SK-N-SH (cell line): Measurements from ENCODE around the gene SLC22A2. TPM values are rescaled to one million over a fixed set of nuclear protein-coding genes. Genes with fewer than 3 reads are reported as not detected.

Source experiments
- CTCF ChIA-PET: fragments of 300-600, 350-600 bp; formaldehyde crosslinking; extraction: SDS; loops from one replicate; lab custom pipeline; 2021; lab: Yijun Ruan, JAX
- POLR2A ChIA-PET: fragments of 350-600 bp; sonication (Branson Sonifier 250); formaldehyde crosslinking; extraction: SDS; loops from one replicate; lab custom pipeline; 2020; ENCODE audit warnings: antibody characterized with exemption, inconsistent platforms; lab: Yijun Ruan, JAX
- DNase-seq: peaks from one replicate; pipeline ENCODE4 v3.0.0; 2012
- H2AFZ ChIP-seq: fragments of 200-600 bp; sonication (generic); 2 replicates; pipeline ENCODE4 v1.8.1; 2016; ENCODE audit warnings: antibody characterized with exemption, mild to moderate bottlenecking, low read depth
- H3F3A ChIP-seq: fragments of 200-600 bp; sonication (generic); replicated peaks from 2 replicates; pipeline ENCODE3; 2016; ENCODE audit warnings: antibody characterized with exemption, mild to moderate bottlenecking; ENCODE audit not compliant: insufficient read depth
- H3K27ac ChIP-seq, 2 experiments: fragments of 200-500 bp in 1 of 2; fragments of 200-600 bp in 1 of 2; sonication (Bioruptor generic) in 1 of 2; sonication (generic), shearing (Covaris generic) in 1 of 2; 2 replicates each; pipeline versions ENCODE4 v1.5.1 to v1.6.1; 2014 to 2016; ENCODE audit warnings: low read depth in 2 of 2, inconsistent platforms in 1 of 2, low read length in 1 of 2, mild to moderate bottlenecking in 1 of 2, mixed read lengths in 1 of 2
- H3K27me3 ChIP-seq: fragments of 200-600 bp; sonication (generic), shearing (Covaris generic); 2 replicates; pipeline ENCODE4 v1.6.1; 2016; ENCODE audit warnings: mixed run types; ENCODE audit not compliant: insufficient read depth
- H3K36me3 ChIP-seq, 2 experiments: fragments of 200-500 bp in 1 of 2; fragments of 200-600 bp in 1 of 2; sonication (Bioruptor generic) in 1 of 2; sonication (generic) in 1 of 2; replicated peaks in 1 of 2; 2 replicates each; pipeline versions ENCODE3 to v1.5.1; 2014 to 2016; ENCODE audit warnings: low read length in 1 of 2, mild to moderate bottlenecking in 1 of 2; ENCODE audit not compliant: insufficient read depth in 2 of 2, control insufficient read depth in 1 of 2
- H3K4me1 ChIP-seq, 2 experiments: fragments of 200-500 bp in 1 of 2; fragments of 200-600 bp in 1 of 2; sonication (Bioruptor generic) in 1 of 2; sonication (generic), shearing (Covaris generic) in 1 of 2; 2 replicates each; pipeline versions ENCODE4 v1.5.1 to v1.6.1; 2014 to 2016; ENCODE audit warnings: low read depth in 1 of 2, low read length in 1 of 2, mixed run types in 1 of 2; ENCODE audit not compliant: insufficient read depth in 2 of 2, control insufficient read depth in 1 of 2
- H3K4me2 ChIP-seq: fragments of 200-600 bp; sonication (generic), shearing (Covaris generic); 2 replicates; pipeline ENCODE4 v1.6.1; 2017; ENCODE audit warnings: mixed run types
- H3K4me3 ChIP-seq, 2 experiments: fragments of 200-500 bp in 1 of 2; fragments of 200-600 bp in 1 of 2; sonication (Bioruptor generic) in 1 of 2; sonication (generic), shearing (Covaris generic) in 1 of 2; 2 replicates each; pipeline versions ENCODE4 v1.5.1 to v1.8.1; 2014 to 2016; ENCODE audit warnings: low read depth in 2 of 2, inconsistent platforms in 1 of 2, low read length in 1 of 2, mild to moderate bottlenecking in 1 of 2, mixed read lengths in 1 of 2, moderate library complexity in 1 of 2
- H3K79me2 ChIP-seq: fragments of 200-600 bp; sonication (generic); 2 replicates; pipeline ENCODE4 v1.8.1; 2017; ENCODE audit warnings: mild to moderate bottlenecking; ENCODE audit not compliant: insufficient read depth
- H3K9ac ChIP-seq: fragments of 200-600 bp; sonication (generic); 2 replicates; pipeline ENCODE4 v1.6.1; 2017; ENCODE audit warnings: mixed run types
- H3K9me2 ChIP-seq: fragments of 200-600 bp; sonication (generic); 2 replicates; pipeline ENCODE4 v1.6.1; 2017; ENCODE audit warnings: mixed run types
- H3K9me3 ChIP-seq: fragments of 200-600 bp; sonication (generic); 2 replicates; pipeline ENCODE4 v1.6.1; 2017; ENCODE audit warnings: mixed run types, mild to moderate bottlenecking, moderate library complexity
- H4K20me1 ChIP-seq: fragments of 200-600 bp; sonication (generic); 2 replicates; pipeline ENCODE4 v1.6.1; 2017; ENCODE audit warnings: mild to moderate bottlenecking, mixed run types; ENCODE audit not compliant: insufficient read depth
- FOXJ3 ChIP-seq: sonication (generic); formaldehyde crosslinking; IDR thresholded peaks from 2 replicates; pipeline ENCODE4 v1.5.1; 2020; ENCODE audit warnings: mild to moderate bottlenecking, missing genetic modification reagents
- GABPA ChIP-seq: IDR thresholded peaks from 2 replicates; pipeline ENCODE4 v1.4.0; 2012; ENCODE audit warnings: low read depth, mild to moderate bottlenecking
- NFIC ChIP-seq: IDR thresholded peaks from 2 replicates; pipeline ENCODE4 v1.4.0; 2012; ENCODE audit warnings: borderline replicate concordance
- NRF1 ChIP-seq: IDR thresholded peaks from 2 replicates; pipeline ENCODE4 v1.6.1; 2012; ENCODE audit warnings: low read depth, mild to moderate bottlenecking, low read length
- RAD21 ChIP-seq: IDR thresholded peaks from 2 replicates; pipeline ENCODE4 v1.6.1; 2012; ENCODE audit warnings: mild to moderate bottlenecking, low read length
- SIN3A ChIP-seq: IDR thresholded peaks from 2 replicates; pipeline ENCODE4 v1.6.1; 2012; ENCODE audit warnings: low read depth, mild to moderate bottlenecking, low read length, moderate library complexity, borderline replicate concordance
- TAF1 ChIP-seq: IDR thresholded peaks from 2 replicates; pipeline ENCODE4 v1.6.1; 2012; ENCODE audit warnings: low read depth, mild to moderate bottlenecking, low read length, moderate library complexity, borderline replicate concordance
- USF2 ChIP-seq: fragments of 150-350 bp; IDR thresholded peaks from 2 replicates; pipeline ENCODE4 v1.6.1; 2017; ENCODE audit warnings: antibody characterized with exemption, low read length, low read depth, borderline replicate concordance
- ZBTB33 ChIP-seq: IDR thresholded peaks from 2 replicates; pipeline ENCODE4 v1.4.0; 2012; ENCODE audit warnings: low read depth, borderline replicate concordance
- WGBS: methylation state at CpG from one replicate; pipeline ENCODE4 v1.1.6; 2017; ENCODE audit warnings: low lambda C conversion rate; 5-methylcytosine and 5-hydroxymethylcytosine counted together
- polyA plus RNA-seq, 3 experiments: library from polyadenylated mRNA; depleted of rRNA; stranded (reverse); fragments of >200 nt; gene quantifications; 2 replicates each; pipeline ENCODE4 v1.2.3, GENCODE V29; 2012
- TF ChIP-seq, protein P1 (sequence below): IDR thresholded peaks from 2 replicates; pipeline ENCODE4 v1.4.0; 2012; ENCODE audit warnings: low read depth, borderline replicate concordance

The SLC22A2 gene
- polyA plus RNA-seq, 1 of the 3 experiments (the other 2 are of a cell fraction) = not detected

DNA sequence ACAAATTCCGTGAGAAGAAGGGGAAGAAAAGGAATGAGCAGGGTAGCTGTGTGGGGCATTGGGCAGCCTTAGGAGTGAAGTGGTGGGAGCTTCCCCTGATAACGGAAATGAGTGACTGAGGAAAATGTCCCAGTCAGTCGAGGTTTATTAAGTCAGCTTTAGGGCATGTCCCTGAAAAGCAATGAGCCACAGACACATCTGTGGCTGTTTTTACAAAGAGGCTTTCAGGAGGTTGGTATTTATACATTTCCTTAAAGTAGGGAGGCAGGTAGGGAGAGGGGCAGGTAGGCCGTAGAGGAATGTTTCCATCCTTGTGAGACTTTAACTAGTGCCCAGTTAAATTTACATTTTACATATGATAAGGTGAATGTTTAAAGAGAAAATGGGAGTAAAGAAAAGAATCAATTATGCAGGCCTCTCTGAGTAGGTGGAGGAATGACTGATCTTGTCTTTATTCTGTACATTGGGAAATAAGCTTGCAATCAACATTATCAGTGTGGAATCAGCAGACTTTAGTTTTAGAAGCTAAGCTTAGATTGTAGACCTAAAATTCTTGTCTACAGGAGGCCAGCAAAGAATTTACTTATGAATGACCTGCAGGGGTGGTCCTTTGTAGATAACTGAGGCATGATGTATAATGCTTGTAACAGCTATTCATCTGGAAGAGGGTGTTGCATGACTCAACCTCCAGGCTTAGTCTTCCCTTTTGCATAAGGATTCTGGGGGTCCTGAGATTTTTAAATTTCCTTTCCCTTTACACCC lies 18.5 kb downstream of the SLC22A2 start:
- Histone ChIP-seq H3F3A (no peaks in the 10 kb centered on the region), H3K9me3 (peaks cover 5% of the 10 kb centered on the region; the same call in 1 of the 2 replicates), H3K9me2 (no peaks in the 10 kb centered on the region), H4K20me1 (no peaks in the 10 kb centered on the region), H3K27ac (no peak overlapping the region), H3K4me3 (no peak overlapping the region), H3K9ac (no peak overlapping the region), H3K79me2 (no peaks in the 10 kb centered on the region), H3K4me1 (no peaks in the 10 kb centered on the region), H3K27me3 (no peaks in the 10 kb centered on the region), H2AFZ (no peak overlapping the region), H3K4me2 (no peak overlapping the region), H3K36me3 (no peaks in the 10 kb centered on the region)
- ChIA-PET POLR2A (no interaction called here), CTCF (no interaction called here)
- TF ChIP-seq NFIC (no peak), GABPA (no peak), ZBTB33 (no peak), NRF1 (no peak), SIN3A (no peak), USF2 (no peak), FOXJ3 (CRISPR knock-in tag) (no peak), RAD21 (no peak), TAF1 (no peak)
- TF ChIP-seq, protein P1, sequence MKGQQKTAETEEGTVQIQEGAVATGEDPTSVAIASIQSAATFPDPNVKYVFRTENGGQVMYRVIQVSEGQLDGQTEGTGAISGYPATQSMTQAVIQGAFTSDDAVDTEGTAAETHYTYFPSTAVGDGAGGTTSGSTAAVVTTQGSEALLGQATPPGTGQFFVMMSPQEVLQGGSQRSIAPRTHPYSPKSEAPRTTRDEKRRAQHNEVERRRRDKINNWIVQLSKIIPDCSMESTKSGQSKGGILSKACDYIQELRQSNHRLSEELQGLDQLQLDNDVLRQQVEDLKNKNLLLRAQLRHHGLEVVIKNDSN = no peak
- DNase-seq = no peak
- 13% methylated on average over 4 of the region's 4 CpGs for WGBS
